BJ (cell line): ENCODE results near the gene MYO10. TPM values are rescaled to one million over a fixed set of nuclear protein-coding genes. Genes with fewer than 3 reads are reported as not detected.

Experiments used
- CTCF ChIA-PET: fragments of 350-600 bp; formaldehyde crosslinking; extraction: SDS; loops from one replicate; lab custom pipeline; 2021; ENCODE audit warnings: antibody characterized with exemption, inconsistent platforms; lab: Yijun Ruan, JAX
- POLR2A ChIA-PET: fragments of 300-600 bp; sonication (Branson Sonifier 250); formaldehyde crosslinking; extraction: SDS; loops from one replicate; lab custom pipeline; 2021; ENCODE audit warnings: antibody characterized with exemption; lab: Charles Lee
- DNase-seq: peaks from one replicate; pipeline ENCODE4 v3.0.0-alpha.2; 2011; ENCODE audit warnings: low read depth
- H3K27me3 ChIP-seq: 2 replicates; pipeline ENCODE4 v1.6.0; 2011; ENCODE audit warnings: low read length; ENCODE audit not compliant: control insufficient read depth, insufficient read depth
- H3K36me3 ChIP-seq: 2 replicates; pipeline ENCODE4 v1.5.1; 2011; ENCODE audit warnings: low read length; ENCODE audit not compliant: control insufficient read depth, insufficient read depth
- H3K4me3 ChIP-seq: 2 replicates; pipeline ENCODE4 v1.5.1; 2011; ENCODE audit warnings: low read depth, mild to moderate bottlenecking, control low read depth, low read length
- polyA plus RNA-seq: library from polyadenylated mRNA; depleted of rRNA; stranded (reverse); fragments of >200 nt; gene quantifications from 2 replicates; pipeline ENCODE4 v1.2.3, GENCODE V29; 2011
- TF ChIP-seq, protein P1 (sequence below): IDR thresholded peaks from 2 replicates; pipeline ENCODE4 v1.5.1; 2011; ENCODE audit warnings: low read depth, mild to moderate bottlenecking, control low read depth, inconsistent platforms, low read length, moderate library complexity; ENCODE audit not compliant: insufficient read depth

Gene MYO10
- polyA plus RNA-seq, 1 experiment = 17.1 TPM

GRCh38 chr5:16673241-16674201 lies 262.6 kb downstream of the MYO10 start:
- TF ChIP-seq, protein P1, sequence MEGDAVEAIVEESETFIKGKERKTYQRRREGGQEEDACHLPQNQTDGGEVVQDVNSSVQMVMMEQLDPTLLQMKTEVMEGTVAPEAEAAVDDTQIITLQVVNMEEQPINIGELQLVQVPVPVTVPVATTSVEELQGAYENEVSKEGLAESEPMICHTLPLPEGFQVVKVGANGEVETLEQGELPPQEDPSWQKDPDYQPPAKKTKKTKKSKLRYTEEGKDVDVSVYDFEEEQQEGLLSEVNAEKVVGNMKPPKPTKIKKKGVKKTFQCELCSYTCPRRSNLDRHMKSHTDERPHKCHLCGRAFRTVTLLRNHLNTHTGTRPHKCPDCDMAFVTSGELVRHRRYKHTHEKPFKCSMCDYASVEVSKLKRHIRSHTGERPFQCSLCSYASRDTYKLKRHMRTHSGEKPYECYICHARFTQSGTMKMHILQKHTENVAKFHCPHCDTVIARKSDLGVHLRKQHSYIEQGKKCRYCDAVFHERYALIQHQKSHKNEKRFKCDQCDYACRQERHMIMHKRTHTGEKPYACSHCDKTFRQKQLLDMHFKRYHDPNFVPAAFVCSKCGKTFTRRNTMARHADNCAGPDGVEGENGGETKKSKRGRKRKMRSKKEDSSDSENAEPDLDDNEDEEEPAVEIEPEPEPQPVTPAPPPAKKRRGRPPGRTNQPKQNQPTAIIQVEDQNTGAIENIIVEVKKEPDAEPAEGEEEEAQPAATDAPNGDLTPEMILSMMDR = no peak
- no peak for DNase-seq
- Histone ChIP-seq H3K36me3 (peaks cover 38% of the 10 kb centered on the region), H3K4me3 (no peak overlapping the region), H3K27me3 (no peaks in the 10 kb centered on the region)
- POLR2A ChIA-PET = no interaction called here
- CTCF ChIA-PET = interaction anchor here (0.8 to 1.8 kb wide), 3 partner anchors 11 to 518 kb away, joined by 3 to 7 read pairs (median 3); no protein-coding TSS in a partner anchor

DNA sequence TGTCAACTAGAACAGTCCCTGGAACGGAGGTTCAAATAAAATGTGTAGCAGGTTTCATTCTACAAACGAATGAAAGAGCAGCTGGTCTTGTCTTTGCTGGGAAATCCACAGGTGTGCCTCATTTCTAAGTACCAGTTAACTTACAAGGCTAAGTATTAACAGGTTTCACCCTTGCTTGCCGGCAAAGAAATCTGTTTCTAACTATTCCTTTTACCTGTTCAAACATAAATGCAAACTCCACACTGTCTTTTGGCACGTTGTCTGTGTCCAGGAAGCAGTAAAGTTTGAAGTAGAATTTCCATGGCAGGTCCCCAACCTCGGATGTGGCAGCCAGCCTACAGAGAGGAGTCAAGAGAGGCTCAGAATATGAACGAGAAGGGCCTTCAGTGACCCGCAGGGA lies 264.9 kb downstream of the MYO10 start:
- no peak for DNase-seq
- Histone ChIP-seq H3K4me3 (no peak overlapping the region), H3K36me3 (peaks cover 54% of the 10 kb centered on the region), H3K27me3 (no peaks in the 10 kb centered on the region)
- POLR2A ChIA-PET = no interaction called here
- TF ChIP-seq, protein P1 = no peak
- CTCF ChIA-PET = interaction anchor here (1.3 to 3.5 kb wide), 2 partner anchors 9 to 20 kb away, joined by 3 to 20 read pairs; no protein-coding TSS in a partner anchor

DNA sequence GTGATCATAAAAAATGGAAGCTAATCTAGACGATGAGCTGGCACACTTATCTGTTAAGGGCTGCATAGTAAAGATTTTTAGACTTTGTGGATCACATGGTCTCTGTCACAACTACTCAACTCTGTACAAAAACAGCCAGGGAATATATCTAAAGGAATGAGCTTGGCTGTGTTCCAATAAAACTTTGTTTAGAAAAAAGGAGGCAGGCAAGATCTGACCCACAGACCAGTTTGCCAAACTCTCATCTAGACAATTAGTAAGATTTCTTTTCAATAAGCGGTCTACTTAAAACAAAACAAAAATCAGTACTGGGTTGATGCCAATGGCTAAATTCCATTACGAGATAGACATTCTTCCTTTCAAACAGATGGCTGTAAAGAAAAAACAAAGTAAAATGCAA lies 266.3 kb downstream of the MYO10 start:
- POLR2A ChIA-PET = no interaction called here
- TF ChIP-seq, protein P1 = no peak
- CTCF ChIA-PET = interaction anchor here (1.3 to 3.5 kb wide), 4 partner anchors 8 to 520 kb away, joined by 3 to 20 read pairs (median 4); no protein-coding TSS in a partner anchor
- DNase-seq = no peak
- H3K36me3 ChIP-seq = peaks cover 48% of the 10 kb centered on the region
- no peak overlapping the region for H3K4me3 ChIP-seq
- H3K27me3 ChIP-seq = no peaks in the 10 kb centered on the region

- Histone ChIP-seq H3K4me3 (no peak overlapping the region), H3K36me3 (peaks cover 44% of the 10 kb centered on the region), H3K27me3 (no peaks in the 10 kb centered on the region)
- ChIA-PET CTCF (interaction anchor here (1.3 to 1.6 kb wide), 2 partner anchors 179 to 521 kb away, joined by 4 read pairs; no protein-coding TSS in a partner anchor), POLR2A (no interaction called here)
- TF ChIP-seq, protein P1 = no peak
- no peak for DNase-seq
Observed at GRCh38 chr5:16668631-16669030, 267.5 kb downstream of the MYO10 start.

GRCh38 chr5:16668194-16668593 lies 267.9 kb downstream of the MYO10 start:
- ChIA-PET POLR2A (no interaction called here), CTCF (interaction anchor here (0.7 kb wide), 1 partner anchor 60 kb away, joined by 3 read pairs; no protein-coding TSS in a partner anchor)
- TF ChIP-seq, protein P1 = no peak
- DNase-seq = no peak
- Histone ChIP-seq H3K4me3 (no peak overlapping the region), H3K27me3 (no peaks in the 10 kb centered on the region), H3K36me3 (peaks cover 41% of the 10 kb centered on the region)
